Prostate gland (tissue), 2 donors: ENCODE results near the gene ZBTB26.

Experiments
- POLR2A ChIP-seq: fragments of 450-650 bp; IDR thresholded peaks from one replicate; pipeline ENCODE4 v1.6.1; 2016; ENCODE audit warnings: antibody characterized with exemption, mild to moderate bottlenecking
- TF ChIP-seq, protein P1 (sequence below), 4 experiments: fragments of 200-600 bp in 2 of 4; fragments of 450-650 bp in 2 of 4; sonication (generic) in 2 of 4; IDR thresholded peaks; 1 replicate in 3 of 4; 2 replicates in 1 of 4; pipeline ENCODE4 v1.5.1; 2016 to 2019; ENCODE audit warnings: antibody characterized with exemption in 4 of 4, mild to moderate bottlenecking in 2 of 4, moderate library complexity in 2 of 4

DNA sequence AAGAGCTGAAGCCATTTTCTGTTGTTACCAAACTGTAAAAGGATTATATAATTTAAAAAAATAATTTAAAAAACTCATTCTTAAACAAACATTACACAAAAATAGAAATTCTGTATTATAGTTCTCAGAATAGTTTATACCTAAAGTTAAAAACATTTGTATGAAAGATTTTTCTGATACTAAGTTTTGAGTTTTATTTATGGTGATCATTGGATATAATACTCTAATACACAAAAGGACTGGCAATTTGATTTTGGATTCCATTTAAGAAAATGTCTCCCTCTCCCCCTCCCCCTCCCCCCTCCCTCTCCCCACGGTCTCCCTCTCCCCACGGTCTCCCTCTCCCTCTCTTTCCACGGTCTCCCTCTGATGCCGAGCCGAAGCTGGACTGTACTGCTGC, 65.2 kb downstream of the ZBTB26 start:
- TF ChIP-seq, protein P1, sequence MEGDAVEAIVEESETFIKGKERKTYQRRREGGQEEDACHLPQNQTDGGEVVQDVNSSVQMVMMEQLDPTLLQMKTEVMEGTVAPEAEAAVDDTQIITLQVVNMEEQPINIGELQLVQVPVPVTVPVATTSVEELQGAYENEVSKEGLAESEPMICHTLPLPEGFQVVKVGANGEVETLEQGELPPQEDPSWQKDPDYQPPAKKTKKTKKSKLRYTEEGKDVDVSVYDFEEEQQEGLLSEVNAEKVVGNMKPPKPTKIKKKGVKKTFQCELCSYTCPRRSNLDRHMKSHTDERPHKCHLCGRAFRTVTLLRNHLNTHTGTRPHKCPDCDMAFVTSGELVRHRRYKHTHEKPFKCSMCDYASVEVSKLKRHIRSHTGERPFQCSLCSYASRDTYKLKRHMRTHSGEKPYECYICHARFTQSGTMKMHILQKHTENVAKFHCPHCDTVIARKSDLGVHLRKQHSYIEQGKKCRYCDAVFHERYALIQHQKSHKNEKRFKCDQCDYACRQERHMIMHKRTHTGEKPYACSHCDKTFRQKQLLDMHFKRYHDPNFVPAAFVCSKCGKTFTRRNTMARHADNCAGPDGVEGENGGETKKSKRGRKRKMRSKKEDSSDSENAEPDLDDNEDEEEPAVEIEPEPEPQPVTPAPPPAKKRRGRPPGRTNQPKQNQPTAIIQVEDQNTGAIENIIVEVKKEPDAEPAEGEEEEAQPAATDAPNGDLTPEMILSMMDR (IDR thresholded peaks at IDR 0.05), result no peak
- TF ChIP-seq POLR2A, result no peak
